Loucy (cell line): ENCODE measurements around the gene SRRM4.

Experiments used
- CTCF ChIP-seq: fragments of 200-600 bp; sonication (generic); conservative IDR thresholded peaks from 2 replicates; pipeline ENCODE4 v1.5.1; 2014; ENCODE audit warnings: mild to moderate bottlenecking, antibody characterized with exemption, low read length
- EZH2phosphoT487 ChIP-seq: fragments of 200-600 bp; IDR thresholded peaks from 2 replicates; pipeline ENCODE4 v1.6.1; 2018; ENCODE audit warnings: antibody characterized with exemption, mild to moderate bottlenecking, moderate library complexity, borderline replicate concordance

GRCh38 chr12:119177724-119178380 is 196.5 kb downstream of the SRRM4 start:
- TF ChIP-seq CTCF (no peak), EZH2phosphoT487 (no peak)
